GM23338 (cell line): Measurements from ENCODE around the gene PRKAR1B. TPM values are rescaled to one million over a fixed set of nuclear protein-coding genes. Genes with fewer than 3 reads are reported as not detected.

Experiments
- ATAC-seq: fragments of 200-7000 bp; cut with Tn5 transposase; 3 replicates; pipeline ENCODE4 v1.9.1; 2020
- DNase-seq: peaks from one replicate; pipeline ENCODE4 v3.0.0-alpha.2; 2015; ENCODE audit warnings: low spot score
- H2AFZ ChIP-seq: fragments of 200-600 bp; sonication (generic); 2 replicates; pipeline ENCODE4 v1.8.0; 2016; ENCODE audit warnings: antibody characterized with exemption, mild to moderate bottlenecking, moderate library complexity
- H3F3A ChIP-seq: fragments of 200-600 bp; sonication (generic); replicated peaks from 2 replicates; pipeline ENCODE4 v1.8.0; 2017; ENCODE audit warnings: antibody characterized with exemption, mixed run types, low read depth
- H3K27ac ChIP-seq: fragments of 200-600 bp; sonication (generic); 2 replicates; pipeline ENCODE4 v1.6.1; 2016; ENCODE audit warnings: low read depth
- H3K27me3 ChIP-seq: fragments of 200-600 bp; sonication (generic); 2 replicates; pipeline ENCODE4 v1.8.0; 2016; ENCODE audit warnings: mild to moderate bottlenecking, mixed run types, moderate library complexity; ENCODE audit not compliant: insufficient read depth
- H3K36me3 ChIP-seq: fragments of 200-600 bp; sonication (generic); 2 replicates; pipeline ENCODE4 v1.8.0; 2016; ENCODE audit warnings: mild to moderate bottlenecking; ENCODE audit not compliant: insufficient read depth
- H3K4me1 ChIP-seq: fragments of 200-600 bp; sonication (generic); 2 replicates; pipeline ENCODE4 v1.8.0; 2016; ENCODE audit warnings: mild to moderate bottlenecking, moderate library complexity; ENCODE audit not compliant: insufficient read depth
- H3K4me2 ChIP-seq: fragments of 200-600 bp; sonication (generic); 2 replicates; pipeline ENCODE4 v1.7.1; 2017; ENCODE audit warnings: mixed run types
- H3K4me3 ChIP-seq: fragments of 200-600 bp; sonication (generic); 2 replicates; pipeline ENCODE4 v1.6.1; 2016; ENCODE audit warnings: mixed run types
- H3K79me2 ChIP-seq: fragments of 200-600 bp; sonication (generic); replicated peaks from 2 replicates; pipeline ENCODE4 v1.8.0; 2017; ENCODE audit warnings: mild to moderate bottlenecking; ENCODE audit not compliant: insufficient read depth
- H3K9me2 ChIP-seq: fragments of 200-600 bp; sonication (generic); 2 replicates; pipeline ENCODE4 v1.8.0; 2017; ENCODE audit not compliant: insufficient read depth
- H4K20me1 ChIP-seq: fragments of 200-600 bp; sonication (generic); replicated peaks from 2 replicates; pipeline ENCODE4 v1.8.0; 2017; ENCODE audit warnings: mild to moderate bottlenecking; ENCODE audit not compliant: insufficient read depth
- H3K27ac Mint-ChIP-seq: 2 replicates; pipeline ENCODE4 v1.8.0; 2020; ENCODE audit warnings: inconsistent platforms, mild to moderate bottlenecking, moderate library complexity, mixed read lengths
- H3K27me3 Mint-ChIP-seq: 3 replicates; pipeline ENCODE4 v1.8.0; 2022; ENCODE audit warnings: low read depth, mild to moderate bottlenecking, moderate library complexity, mixed read lengths, inconsistent platforms; ENCODE audit not compliant: insufficient read depth, poor library complexity
- H3K36me3 Mint-ChIP-seq: 3 replicates; pipeline ENCODE4 v1.8.0; 2021; ENCODE audit warnings: low read depth, mild to moderate bottlenecking, inconsistent platforms, moderate library complexity, mixed read lengths
- H3K4me1 Mint-ChIP-seq: 3 replicates; pipeline ENCODE4 v1.8.0; 2020; ENCODE audit warnings: mild to moderate bottlenecking, inconsistent platforms, mixed read lengths
- H3K4me3 Mint-ChIP-seq: 3 replicates; pipeline ENCODE4 v1.8.0; 2021; ENCODE audit warnings: moderate library complexity, mild to moderate bottlenecking, inconsistent platforms, mixed read lengths
- H3K9me3 Mint-ChIP-seq: 3 replicates; pipeline ENCODE4 v1.8.0; 2020; ENCODE audit warnings: moderate library complexity, mild to moderate bottlenecking, inconsistent platforms, mixed read lengths
- CREB1 ChIP-seq: fragments of 250-450 bp; sonication (Bioruptor Pico); IDR thresholded peaks from 2 replicates; pipeline ENCODE4 v1.5.0; 2020; ENCODE audit warnings: low read depth, mild to moderate bottlenecking, moderate library complexity
- ETS1 ChIP-seq: IDR thresholded peaks from 2 replicates; pipeline ENCODE4 v1.6.1; 2016; ENCODE audit warnings: antibody characterized with exemption
- EZH2 ChIP-seq: fragments of 200-600 bp; sonication (generic); IDR thresholded peaks from one replicate; pipeline ENCODE4 v1.8.0; 2017; ENCODE audit warnings: antibody characterized with exemption, mild to moderate bottlenecking, low read depth; ENCODE audit not compliant: unreplicated experiment
- EZH2phosphoT487 ChIP-seq: fragments of 200-600 bp; sonication (generic); IDR thresholded peaks from one replicate; pipeline ENCODE4 v1.8.1; 2018; ENCODE audit warnings: antibody characterized with exemption; ENCODE audit not compliant: unreplicated experiment
- NANOG ChIP-seq: IDR thresholded peaks from 2 replicates; pipeline ENCODE4 v1.6.1; 2016; ENCODE audit warnings: antibody characterized with exemption, borderline replicate concordance
- POLR2AphosphoS5 ChIP-seq: IDR thresholded peaks from 2 replicates; pipeline ENCODE4 v1.6.1; 2016; ENCODE audit warnings: antibody characterized with exemption, low read depth
- REST ChIP-seq: IDR thresholded peaks from one replicate; pipeline ENCODE4 v1.6.1; 2018; ENCODE audit warnings: antibody characterized with exemption; ENCODE audit not compliant: unreplicated experiment
- ZNF114 ChIP-seq: fragments of 250-450 bp; sonication (Bioruptor Pico); IDR thresholded peaks from 2 replicates; pipeline ENCODE4 v1.5.0; 2020; ENCODE audit warnings: mild to moderate bottlenecking, moderate library complexity
- polyA plus RNA-seq: library from polyadenylated mRNA; unstranded; fragments of >200 nt; fragmentation: Nextera tagmentation; extraction: Ambion mirVana; gene quantifications from 2 replicates; pipeline ENCODE4 v1.2.1, GENCODE V29; 2016
- total RNA-seq: library from RNA; depleted of rRNA; stranded (reverse); fragments of >200 nt; shearing (Covaris generic); gene quantifications from 2 replicates; pipeline ENCODE4 v1.2.3, GENCODE V29; 2014

Gene PRKAR1B
- total and polyA plus RNA-seq, 2 experiments from 2014 or later, result 35.7 to 36.7 TPM

GRCh38 chr7:584820-585219 is 142.3 kb downstream of the PRKAR1B start:
- Histone ChIP-seq H3F3A (no peaks in the 10 kb centered on the region), H3K4me2 (no peak overlapping the region), H3K79me2 (no peaks in the 10 kb centered on the region), H3K27me3 (no peaks in the 10 kb centered on the region), H3K36me3 (no peaks in the 10 kb centered on the region), H2AFZ (no peak overlapping the region), H3K27ac (no peak overlapping the region), H3K4me3 (no peak overlapping the region), H4K20me1 (no peaks in the 10 kb centered on the region), H3K4me1 (no peaks in the 10 kb centered on the region), H3K9me2 (no peaks in the 10 kb centered on the region)
- no peak for TF ChIP-seq POLR2AphosphoS5
- no peak for TF ChIP-seq REST
- no peak for TF ChIP-seq CREB1
- no peak for TF ChIP-seq NANOG
- no peak for TF ChIP-seq ETS1
- TF ChIP-seq ZNF114 (CRISPR knock-in tag), result no peak
- no peak for TF ChIP-seq EZH2
- TF ChIP-seq EZH2phosphoT487, result no peak
- Mint-ChIP-seq H3K27me3 (peaks cover 7% of the 10 kb centered on the region), H3K36me3 (peaks cover 78% of the 10 kb centered on the region), H3K9me3 (peaks cover 23% of the 10 kb centered on the region), H3K4me3 (no peak overlapping the region), H3K4me1 (no peaks in the 10 kb centered on the region), H3K27ac (no peak overlapping the region)
- no peak for DNase-seq
- ATAC-seq, result no peak

GRCh38 chr7:584122-584465 is 143.0 kb downstream of the PRKAR1B start:
- Histone ChIP-seq H3K4me3 (no peak overlapping the region), H3K79me2 (no peaks in the 10 kb centered on the region), H3K4me1 (no peaks in the 10 kb centered on the region), H3K4me2 (no peak overlapping the region), H3K27ac (no peak overlapping the region), H3K27me3 (no peaks in the 10 kb centered on the region), H2AFZ (no peak overlapping the region), H3K36me3 (no peaks in the 10 kb centered on the region), H4K20me1 (no peaks in the 10 kb centered on the region), H3F3A (no peaks in the 10 kb centered on the region), H3K9me2 (no peaks in the 10 kb centered on the region)
- no peak overlapping the region for H3K4me3 Mint-ChIP-seq
- peaks cover 74% of the 10 kb centered on the region for H3K36me3 Mint-ChIP-seq
- H3K9me3 Mint-ChIP-seq, result peaks cover 22% of the 10 kb centered on the region
- peak overlapping the region; percentile 41; the same call in 1 of the 2 replicates for H3K27ac Mint-ChIP-seq
- DNase-seq (no peak), ATAC-seq (no peak)
- H3K4me1 Mint-ChIP-seq, result no peaks in the 10 kb centered on the region
- no peak for TF ChIP-seq EZH2phosphoT487
- H3K27me3 Mint-ChIP-seq, result peaks cover 10% of the 10 kb centered on the region
